Stimulated activated naive CD8-positive, alpha-beta T cell treated with anti-CD3 and anti-CD28 coated beads, Interleukin-15, amount 100 ng/mL, for 72 hours (primary cell): ENCODE results near the gene ARID1B.
"Not testable (repeated sequence)": the region's sequence is repeated elsewhere in the genome, so short reads cannot be mapped to it uniquely, and the experiment has no call there.

Experiments
- ATAC-seq: fragments of 150-1000 bp; cut with Tn5 transposase; 2 replicates; pipeline ENCODE4 v1.10.0; 2021; ENCODE audit warnings: mild to moderate bottlenecking, moderate library complexity
- DNase-seq, 2 donors: peaks; one replicate each; pipeline ENCODE4 v3.0.0; 2021 to 2022
- H3K27ac Mint-ChIP-seq, 2 donors: one replicate each; pipeline ENCODE4 v1.8.0; 2022; ENCODE audit warnings: mild to moderate bottlenecking in 2 of 2, mixed read lengths in 2 of 2, moderate library complexity in 2 of 2
- H3K27me3 Mint-ChIP-seq: one replicate; pipeline ENCODE4 v1.8.0; 2022; ENCODE audit warnings: mixed read lengths
- H3K4me1 Mint-ChIP-seq: one replicate; pipeline ENCODE4 v1.8.0; 2022; ENCODE audit warnings: mild to moderate bottlenecking, mixed read lengths
- H3K4me3 Mint-ChIP-seq, 2 donors: one replicate each; pipeline ENCODE4 v1.8.0; 2022; ENCODE audit warnings: mild to moderate bottlenecking in 2 of 2, mixed read lengths in 2 of 2, moderate library complexity in 1 of 2
- H3K9me3 Mint-ChIP-seq, 2 donors: one replicate each; pipeline ENCODE4 v1.8.0; 2022; ENCODE audit warnings: mixed read lengths in 2 of 2

The ARID1B gene

DNA sequence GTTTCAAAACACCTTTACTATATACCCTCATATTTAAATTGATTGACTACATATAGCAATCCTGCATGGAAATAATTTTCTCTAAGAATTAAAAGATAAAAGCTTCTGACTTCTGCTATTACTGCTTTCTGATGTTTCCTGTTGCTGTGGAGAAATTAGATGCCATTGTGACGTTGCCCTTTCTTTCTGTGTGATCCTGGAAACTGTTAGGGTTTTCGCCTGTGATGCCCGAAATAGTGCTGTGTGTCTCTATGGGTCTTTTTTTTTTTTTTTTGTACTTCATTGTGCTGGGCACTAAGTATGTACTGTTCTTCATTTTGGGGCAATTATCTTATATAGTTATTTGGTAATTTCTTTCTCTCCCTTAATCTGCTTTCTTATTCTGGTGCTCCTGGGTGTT, 205.0 kb downstream of the ARID1B start:
- H3K9me3 Mint-ChIP-seq = no peaks in the 10 kb centered on the region
- no peak for DNase-seq
- H3K4me3 Mint-ChIP-seq = no peak overlapping the region
- H3K27ac Mint-ChIP-seq = peak overlapping the region in 1 of 2 donors; percentile 17
- no peak for ATAC-seq
- peaks cover 92% of the 10 kb centered on the region for H3K4me1 Mint-ChIP-seq
- H3K27me3 Mint-ChIP-seq = no peaks in the 10 kb centered on the region

DNA sequence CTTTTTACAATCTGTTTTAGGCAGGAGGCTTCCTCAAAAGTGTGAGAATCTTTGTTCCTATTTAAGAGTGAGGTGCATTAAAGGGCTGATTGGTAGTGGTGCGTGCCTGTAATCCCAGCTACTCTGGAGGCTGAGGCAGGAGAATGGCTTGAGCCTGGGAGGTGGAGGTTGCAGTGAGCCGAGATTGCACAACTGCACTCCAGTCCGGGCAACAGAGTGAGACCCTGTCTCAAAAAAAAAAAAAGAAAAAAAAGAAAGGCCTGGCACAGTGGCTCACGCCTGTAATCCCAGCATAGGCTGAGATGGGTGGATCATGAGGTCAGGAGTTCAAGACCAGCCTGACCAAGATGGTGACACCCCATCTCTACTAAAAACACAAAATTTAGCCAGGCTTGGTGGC, 205.7 kb downstream of the ARID1B start:
- Mint-ChIP-seq H3K27ac (peak overlapping the region in 1 of 2 donors; percentile 83), H3K4me1 (peaks cover 90% of the 10 kb centered on the region)
- ATAC-seq, DNase-seq, H3K4me3 Mint-ChIP-seq, H3K27me3 Mint-ChIP-seq, H3K9me3 Mint-ChIP-seq: not testable (repeated sequence)

DNA sequence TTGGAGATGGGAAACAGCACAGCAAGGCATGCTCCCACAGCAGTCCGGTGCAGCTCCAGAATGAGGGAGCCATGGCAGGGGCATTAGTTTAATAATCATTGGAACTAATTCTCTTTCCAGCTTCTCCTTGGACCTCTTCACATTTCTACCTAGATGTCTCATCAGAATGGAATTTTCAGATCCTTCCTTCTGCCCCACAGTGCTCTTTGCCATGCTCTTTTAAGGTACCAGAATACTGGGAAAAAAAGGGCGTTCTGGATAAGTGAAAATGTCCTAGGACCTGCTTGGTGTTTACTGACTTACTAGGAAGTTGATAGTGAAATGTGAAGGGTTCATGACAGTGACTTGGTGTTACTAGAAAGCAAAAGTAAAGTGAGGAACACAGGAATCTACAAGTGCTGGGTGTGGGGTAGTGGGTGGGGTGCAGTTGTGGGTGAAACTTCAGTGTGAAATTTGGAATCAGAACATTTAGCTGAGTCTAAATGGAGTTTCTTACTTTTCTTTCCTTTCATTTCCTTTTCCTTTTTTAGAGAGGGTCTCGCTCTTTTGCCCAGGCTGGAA, 207.1 kb downstream of the ARID1B start:
- Mint-ChIP-seq H3K27ac (peak overlapping the region in 1 of 2 donors; percentile 75), H3K4me3 (peak overlapping the region in 1 of 2 donors; percentile 59), H3K27me3 (no peaks in the 10 kb centered on the region), H3K9me3 (no peaks in the 10 kb centered on the region), H3K4me1 (peaks cover 90% of the 10 kb centered on the region)
- DNase-seq (no peak), ATAC-seq (peak; percentile 65)

DNA sequence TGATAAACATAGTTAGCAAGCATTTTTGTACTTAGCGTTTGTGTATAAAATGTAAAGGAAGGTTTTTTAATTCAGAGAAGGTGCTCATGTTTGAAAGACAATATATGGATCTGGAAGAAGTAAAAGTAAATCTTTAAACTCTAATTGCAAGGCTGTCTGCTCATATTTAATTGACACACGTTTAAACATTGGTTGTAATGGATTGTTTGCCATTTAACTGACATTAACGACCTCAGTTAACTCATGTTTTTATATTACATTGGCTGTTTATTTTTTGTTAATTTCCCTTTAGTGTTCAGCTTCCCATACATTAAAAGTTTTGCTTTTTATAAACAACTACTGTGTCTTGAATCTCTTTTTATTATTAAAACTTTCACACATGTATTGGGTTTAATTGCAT, 208.1 kb downstream of the ARID1B start:
- no peak for DNase-seq
- no peak for ATAC-seq
- H3K4me1 Mint-ChIP-seq = peaks cover 81% of the 10 kb centered on the region
- H3K27me3 Mint-ChIP-seq = no peaks in the 10 kb centered on the region
- H3K27ac Mint-ChIP-seq = no peak overlapping the region
- H3K4me3 Mint-ChIP-seq = no peak overlapping the region
- H3K9me3 Mint-ChIP-seq = no peaks in the 10 kb centered on the region

DNA sequence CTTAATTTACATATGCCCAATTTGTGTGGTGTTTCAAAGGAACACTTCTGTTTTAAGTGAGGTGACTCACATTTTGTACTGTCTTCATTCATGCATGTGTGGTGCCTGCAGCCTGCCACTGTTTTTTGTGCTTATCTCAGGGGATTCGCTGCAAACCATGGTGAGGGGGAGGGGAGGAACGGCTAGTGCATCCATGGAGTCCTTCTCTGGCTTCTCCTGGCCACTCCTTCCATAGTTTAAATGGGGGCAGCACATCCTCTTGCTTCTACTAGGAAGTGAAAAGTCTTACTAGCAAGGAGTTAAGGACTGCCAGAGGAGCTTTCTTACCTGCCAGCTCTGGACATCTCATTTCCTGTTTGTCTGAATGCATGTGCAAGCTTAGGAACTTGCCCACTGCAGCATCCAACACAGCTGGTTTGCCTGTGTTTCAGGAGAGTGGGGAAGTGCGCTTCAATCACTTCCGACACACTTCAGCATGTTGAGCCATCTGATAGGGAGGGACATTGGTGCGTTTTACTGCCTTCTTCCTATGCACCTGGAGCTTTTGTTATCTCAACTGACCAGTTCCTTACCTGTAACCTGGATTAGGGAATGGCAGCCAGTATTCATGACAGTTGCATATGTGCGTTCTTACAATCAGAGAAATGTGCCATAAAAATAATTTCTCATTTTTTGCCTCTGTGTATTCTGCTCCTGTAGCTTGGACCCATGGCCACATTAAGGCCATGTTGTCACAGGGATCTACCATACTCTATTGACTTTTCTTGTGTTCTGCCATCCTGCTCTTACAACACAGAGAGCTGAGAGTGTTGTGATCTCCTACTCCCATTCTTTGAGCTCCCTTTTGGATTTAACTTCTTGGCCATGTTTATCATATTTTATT, 211.3 kb downstream of the ARID1B start:
- DNase-seq (no peak), ATAC-seq (peak; percentile 52)
- Mint-ChIP-seq H3K27me3 (no peaks in the 10 kb centered on the region), H3K4me3 (no peak overlapping the region), H3K27ac (peak overlapping the region in 1 of 2 donors; percentile 21), H3K4me1 (peaks cover 56% of the 10 kb centered on the region), H3K9me3 (no peaks in the 10 kb centered on the region)

DNA sequence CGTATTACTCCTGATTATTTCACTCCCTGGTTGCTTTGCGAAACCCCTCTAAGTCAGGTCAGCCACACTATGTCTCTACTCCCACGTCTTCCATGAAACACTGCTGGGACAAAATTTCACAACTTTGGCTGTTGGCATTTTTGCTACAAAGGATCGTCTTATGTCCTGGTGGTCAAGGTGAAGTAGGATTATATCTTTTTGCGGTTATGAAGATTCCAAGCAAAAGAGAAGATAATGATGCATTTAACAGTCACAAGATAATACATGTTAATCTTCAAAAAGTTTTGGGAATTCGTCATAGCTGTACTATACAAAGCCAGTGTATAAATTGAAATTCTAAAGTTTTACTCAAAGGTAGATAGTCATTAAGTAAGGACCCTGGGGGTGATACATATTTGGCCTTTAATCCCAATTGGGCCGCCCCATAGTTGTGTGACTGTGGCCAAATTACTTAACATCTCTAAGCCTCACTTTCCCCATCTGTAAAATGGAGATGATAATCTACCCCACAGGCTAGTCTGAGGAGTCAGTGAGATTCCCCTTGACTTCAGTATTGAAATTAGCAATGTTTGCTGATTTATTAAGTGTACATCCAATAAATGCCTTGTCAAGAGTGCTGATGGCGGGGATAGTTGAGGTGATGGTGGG, 212.1 kb downstream of the ARID1B start:
- no peaks in the 10 kb centered on the region for H3K27me3 Mint-ChIP-seq
- H3K4me3 Mint-ChIP-seq = no peak overlapping the region
- no peaks in the 10 kb centered on the region for H3K9me3 Mint-ChIP-seq
- H3K4me1 Mint-ChIP-seq = peaks cover 49% of the 10 kb centered on the region
- peak overlapping the region in 1 of 2 donors; percentile 21 for H3K27ac Mint-ChIP-seq
- DNase-seq (no peak), ATAC-seq (no peak)

DNA sequence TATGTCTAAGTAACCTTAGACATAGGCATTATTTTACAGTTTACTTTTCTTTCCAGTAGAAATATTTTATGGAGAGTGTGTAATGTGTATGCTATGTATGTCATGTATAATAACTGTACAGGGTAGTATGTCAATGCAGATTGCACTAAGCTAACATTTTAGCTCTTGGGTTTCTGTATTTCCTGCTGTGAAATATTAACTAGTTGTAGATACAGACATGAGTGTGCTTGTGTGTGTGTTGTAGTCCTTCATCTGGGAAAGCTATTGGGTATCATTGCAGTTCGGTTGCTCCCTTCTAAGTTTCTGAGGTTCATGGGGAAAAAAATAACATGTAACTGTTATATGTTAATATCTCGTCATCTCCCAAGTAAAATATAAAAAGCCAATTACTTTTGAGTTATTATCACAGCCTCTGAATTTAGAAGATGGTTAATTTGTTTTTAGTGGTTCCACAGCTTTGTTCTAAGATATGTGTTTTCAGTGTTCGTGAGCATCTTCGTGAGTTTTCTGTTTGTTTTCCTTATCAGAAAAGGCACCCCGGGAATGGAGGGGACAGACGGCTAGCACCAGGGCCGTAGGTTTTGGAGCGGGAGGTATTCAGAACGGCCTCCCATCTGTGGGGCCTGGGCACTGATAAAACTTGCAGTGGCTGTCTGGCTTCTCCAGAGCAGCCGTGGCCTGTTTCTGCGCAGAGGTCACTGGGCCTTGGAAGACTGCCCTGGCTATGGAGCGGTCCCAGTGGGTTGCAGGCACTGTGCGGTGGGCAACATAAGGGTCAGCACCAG, 215.0 kb downstream of the ARID1B start:
- Mint-ChIP-seq H3K27ac (peak overlapping the region in 1 of 2 donors; percentile 67), H3K27me3 (no peaks in the 10 kb centered on the region), H3K4me3 (no peak overlapping the region), H3K9me3 (no peaks in the 10 kb centered on the region), H3K4me1 (peaks cover 36% of the 10 kb centered on the region)
- no peak for ATAC-seq
- DNase-seq = no peak

DNA sequence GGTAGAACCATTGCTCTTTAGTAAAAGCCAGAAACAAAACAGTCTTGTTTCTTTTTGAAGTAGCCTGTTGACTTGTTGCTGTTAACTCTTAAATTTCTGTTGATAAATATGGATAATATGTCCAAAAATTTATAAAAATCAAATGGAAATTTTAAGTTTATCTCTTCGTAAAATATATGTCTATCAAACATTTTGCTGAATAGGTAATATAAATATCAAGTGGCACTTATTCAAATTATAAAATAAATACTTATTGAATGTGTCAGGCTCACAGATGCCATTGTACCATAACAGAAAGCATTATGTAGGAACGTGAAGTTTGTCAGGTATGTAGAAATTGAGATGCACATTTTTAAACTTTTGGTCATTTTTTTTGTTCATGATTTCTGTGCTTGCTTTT, 216.5 kb downstream of the ARID1B start:
- ATAC-seq = no peak
- no peak overlapping the region for H3K27ac Mint-ChIP-seq
- no peak for DNase-seq
- H3K9me3 Mint-ChIP-seq = no peaks in the 10 kb centered on the region
- H3K4me1 Mint-ChIP-seq = peaks cover 32% of the 10 kb centered on the region
- no peaks in the 10 kb centered on the region for H3K27me3 Mint-ChIP-seq
- no peak overlapping the region for H3K4me3 Mint-ChIP-seq

DNA sequence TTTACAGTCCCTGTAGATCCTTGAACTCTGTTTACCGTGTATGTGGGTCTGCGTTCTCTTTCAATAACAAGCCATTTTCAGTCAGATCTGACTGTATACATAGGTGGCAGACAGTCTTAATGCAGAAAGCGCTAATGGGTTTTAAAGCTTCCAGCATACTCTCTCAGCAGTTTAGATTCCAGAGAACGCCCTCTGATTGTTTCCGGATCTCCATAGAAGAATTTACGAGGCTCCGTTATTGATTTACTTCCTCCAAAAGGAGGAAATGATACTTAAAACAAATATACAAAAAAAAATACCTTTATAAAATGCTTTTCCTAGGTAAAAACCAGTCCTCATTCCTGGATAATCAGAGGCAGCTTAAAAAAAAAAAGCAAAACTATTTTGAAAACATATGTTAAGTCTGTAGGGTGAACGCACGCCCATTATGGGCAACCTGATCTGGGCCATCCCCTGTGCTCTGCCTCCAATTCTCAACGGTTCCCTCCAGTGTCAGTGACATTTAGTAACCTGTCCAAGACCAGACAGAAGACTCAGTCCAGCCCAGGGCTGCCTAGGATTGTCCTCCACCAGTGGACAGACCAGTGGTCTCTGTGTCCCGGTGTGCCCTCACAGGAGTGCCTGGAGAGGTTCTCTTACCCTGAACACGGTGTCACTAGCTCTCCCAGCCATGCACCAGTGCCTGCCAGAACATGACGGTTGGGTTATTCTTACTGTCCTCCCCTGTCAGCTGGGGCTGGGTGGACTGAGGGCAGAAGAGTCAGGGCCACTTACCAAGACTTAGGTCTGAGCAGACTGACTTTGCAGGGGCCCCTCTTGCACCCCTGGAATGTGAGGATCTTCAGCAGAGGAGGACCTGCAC, 217.3 kb downstream of the ARID1B start:
- H3K27me3 Mint-ChIP-seq = no peaks in the 10 kb centered on the region
- DNase-seq = no peak
- ATAC-seq = no peak
- no peaks in the 10 kb centered on the region for H3K9me3 Mint-ChIP-seq
- no peak overlapping the region for H3K27ac Mint-ChIP-seq
- peaks cover 29% of the 10 kb centered on the region for H3K4me1 Mint-ChIP-seq
- H3K4me3 Mint-ChIP-seq = no peak overlapping the region

DNA sequence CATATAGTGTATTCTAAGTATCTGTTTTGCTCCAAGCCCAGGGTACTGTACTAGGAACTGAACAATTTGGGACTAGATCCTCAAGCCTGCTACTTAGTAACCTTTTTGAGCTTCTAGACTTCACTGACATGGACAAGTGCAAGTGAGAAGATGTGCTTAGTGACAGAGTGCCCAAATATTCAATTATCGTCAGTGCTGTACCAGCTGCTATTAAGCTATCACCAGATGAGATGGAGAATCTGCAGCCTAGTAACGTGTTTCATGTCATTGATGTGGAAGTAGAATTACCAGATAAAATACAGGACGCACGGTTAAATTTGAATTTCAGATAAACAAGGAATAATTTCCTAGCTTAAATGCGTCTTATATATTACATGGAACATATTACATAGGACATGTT, 218.3 kb downstream of the ARID1B start:
- DNase-seq = no peak
- H3K27me3 Mint-ChIP-seq = no peaks in the 10 kb centered on the region
- peaks cover 36% of the 10 kb centered on the region for H3K4me1 Mint-ChIP-seq
- no peaks in the 10 kb centered on the region for H3K9me3 Mint-ChIP-seq
- no peak for ATAC-seq
- no peak overlapping the region for H3K27ac Mint-ChIP-seq
- no peak overlapping the region for H3K4me3 Mint-ChIP-seq

DNA sequence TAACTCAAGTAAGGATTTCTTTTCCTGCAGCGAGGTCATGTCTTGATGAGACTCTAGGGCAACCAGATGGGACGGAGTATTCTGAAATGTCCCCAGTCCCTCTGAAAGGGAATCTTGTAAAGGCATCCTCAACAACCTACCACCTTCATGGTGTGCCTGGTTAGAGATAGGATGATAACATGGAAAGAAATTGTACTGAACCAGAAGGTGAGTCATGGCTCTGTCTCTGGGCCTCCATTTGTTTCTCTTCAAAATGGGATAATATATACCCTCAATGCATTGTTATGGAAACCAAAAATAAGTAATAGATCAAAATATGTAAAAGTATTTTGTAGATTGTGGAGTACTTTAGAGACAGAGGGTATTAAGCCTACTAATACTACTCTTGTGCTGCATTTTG, 219.1 kb downstream of the ARID1B start:
- DNase-seq = no peak
- H3K4me1 Mint-ChIP-seq = peaks cover 36% of the 10 kb centered on the region
- H3K9me3 Mint-ChIP-seq = no peaks in the 10 kb centered on the region
- no peak overlapping the region for H3K4me3 Mint-ChIP-seq
- ATAC-seq = no peak
- no peak overlapping the region for H3K27ac Mint-ChIP-seq
- H3K27me3 Mint-ChIP-seq = no peaks in the 10 kb centered on the region

DNA sequence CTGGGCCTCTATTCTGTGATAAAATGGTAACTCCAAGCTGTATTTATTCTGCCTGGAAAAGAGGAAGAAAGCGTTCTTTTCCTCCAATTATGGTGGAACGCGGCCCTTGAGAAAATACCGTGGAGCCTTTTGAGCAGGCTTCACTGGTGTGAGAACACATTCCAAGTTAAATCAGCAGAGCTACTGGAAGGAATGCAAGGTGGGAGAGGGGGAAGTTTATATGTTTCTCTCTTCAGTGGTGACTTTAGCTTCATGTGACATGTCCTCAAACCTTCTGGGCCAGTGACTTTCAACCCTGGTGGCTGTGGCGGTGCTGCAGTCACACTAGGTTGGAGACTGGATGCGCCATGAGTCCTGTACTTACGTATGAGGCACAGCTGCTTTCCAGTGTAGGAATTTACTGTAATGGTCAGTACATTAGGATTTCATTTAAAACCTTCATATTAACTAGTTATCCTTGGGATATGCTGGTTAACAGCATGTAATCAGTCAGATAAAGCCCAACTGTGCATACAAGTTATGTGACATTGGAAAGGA, 221.7 kb downstream of the ARID1B start:
- no peaks in the 10 kb centered on the region for H3K27me3 Mint-ChIP-seq
- DNase-seq (no peak), ATAC-seq (no peak)
- H3K4me3 Mint-ChIP-seq = no peak overlapping the region
- peaks cover 35% of the 10 kb centered on the region for H3K4me1 Mint-ChIP-seq
- H3K9me3 Mint-ChIP-seq = no peaks in the 10 kb centered on the region
- no peak overlapping the region for H3K27ac Mint-ChIP-seq

DNA sequence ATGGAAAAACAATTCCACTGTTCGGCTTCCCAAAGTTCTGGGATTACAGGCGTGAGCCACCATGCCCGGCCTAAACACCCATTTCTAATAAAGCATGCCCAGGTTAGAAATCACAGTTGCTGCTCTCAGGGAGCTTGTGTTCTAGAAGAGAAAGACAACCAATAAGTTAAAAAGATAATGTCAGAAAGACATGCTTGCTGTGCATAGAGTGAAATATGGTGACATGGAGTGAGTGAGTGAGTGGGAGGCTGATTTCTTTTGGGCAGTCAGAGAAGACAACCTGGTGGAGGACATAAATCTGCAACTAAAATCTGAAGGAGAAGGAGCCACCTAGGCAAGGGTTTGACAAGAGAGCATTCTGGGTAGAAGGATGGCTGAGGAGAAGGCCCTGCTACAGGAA, 222.6 kb downstream of the ARID1B start:
- H3K9me3 Mint-ChIP-seq = no peaks in the 10 kb centered on the region
- peak overlapping the region in 1 of 2 donors; percentile 34 for H3K27ac Mint-ChIP-seq
- no peak overlapping the region for H3K4me3 Mint-ChIP-seq
- H3K4me1 Mint-ChIP-seq = peaks cover 31% of the 10 kb centered on the region
- H3K27me3 Mint-ChIP-seq = no peaks in the 10 kb centered on the region
- DNase-seq (no peak), ATAC-seq (no peak)

DNA sequence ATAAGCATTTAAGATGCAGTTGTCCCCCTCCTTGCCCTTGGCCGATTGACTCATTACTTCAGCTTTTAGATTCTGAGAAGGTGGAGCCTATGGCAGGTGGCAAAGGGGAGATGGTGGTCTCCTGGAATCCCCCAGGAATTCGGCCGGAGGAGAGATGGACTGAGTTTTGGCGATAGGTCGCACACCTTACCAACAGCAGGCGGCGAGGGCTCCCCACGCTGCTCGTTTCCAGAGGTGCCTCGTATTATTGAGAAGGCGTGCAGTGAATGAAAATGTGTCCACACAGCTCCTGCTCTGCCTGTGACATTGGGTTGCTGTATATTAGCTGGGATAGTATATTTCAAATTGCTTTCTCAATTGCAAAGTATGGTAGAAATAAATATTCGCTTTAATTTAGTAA, 224.5 kb downstream of the ARID1B start:
- no peak overlapping the region for H3K4me3 Mint-ChIP-seq
- H3K27me3 Mint-ChIP-seq = no peaks in the 10 kb centered on the region
- no peaks in the 10 kb centered on the region for H3K9me3 Mint-ChIP-seq
- H3K27ac Mint-ChIP-seq = no peak overlapping the region
- DNase-seq (no peak), ATAC-seq (no peak)
- peaks cover 33% of the 10 kb centered on the region for H3K4me1 Mint-ChIP-seq
